MCF 10A (cell line): ENCODE results near the gene RNASE7. TPM values are rescaled to one million over a fixed set of nuclear protein-coding genes. Genes with fewer than 3 reads are reported as not detected.

Experiments used
- BruUV-seq: library from RNA; stranded (reverse); fragments of 400-500 nt; replicated peaks from 2 replicates; lab custom pipeline; 2021; lab: Mats Ljungman, UMichigan
- CTCF ChIA-PET: fragments of 300-600 bp; sonication (Branson Sonifier 250); formaldehyde crosslinking; extraction: SDS; loops from one replicate; lab custom pipeline; 2021; ENCODE audit warnings: antibody characterized with exemption, inconsistent platforms; lab: Yijun Ruan, JAX
- POLR2A ChIA-PET: fragments of 300-600, 350-650 bp; sonication (Branson Sonifier 250); formaldehyde crosslinking; extraction: SDS; loops from one replicate; lab custom pipeline; 2020; ENCODE audit warnings: antibody characterized with exemption, inconsistent platforms; lab: Yijun Ruan, JAX
- DNase-seq: peaks from one replicate; pipeline ENCODE4 v3.0.0-alpha.2; 2018; ENCODE audit not compliant: unreplicated experiment
- H3K27ac Mint-ChIP-seq: one replicate; pipeline ENCODE4 v1.8.0; 2022; ENCODE audit warnings: mild to moderate bottlenecking, low read depth, mixed read lengths; ENCODE audit not compliant: unreplicated experiment
- H3K27me3 Mint-ChIP-seq: one replicate; pipeline ENCODE4 v1.8.0; 2022; ENCODE audit warnings: mixed read lengths; ENCODE audit not compliant: insufficient read depth, unreplicated experiment
- H3K36me3 Mint-ChIP-seq: one replicate; pipeline ENCODE4 v1.8.0; 2022; ENCODE audit warnings: mild to moderate bottlenecking, moderate library complexity, mixed read lengths; ENCODE audit not compliant: insufficient read depth, unreplicated experiment
- H3K4me1 Mint-ChIP-seq: one replicate; pipeline ENCODE4 v1.8.0; 2022; ENCODE audit warnings: mixed read lengths; ENCODE audit not compliant: insufficient read depth, unreplicated experiment
- H3K4me3 Mint-ChIP-seq: one replicate; pipeline ENCODE4 v1.8.0; 2022; ENCODE audit warnings: mild to moderate bottlenecking, moderate library complexity, mixed read lengths; ENCODE audit not compliant: unreplicated experiment
- H3K9me3 Mint-ChIP-seq: one replicate; pipeline ENCODE4 v1.8.0; 2022; ENCODE audit warnings: mixed read lengths; ENCODE audit not compliant: unreplicated experiment
- CTCF ChIP-seq: fragments of 200-600 bp; IDR thresholded peaks from one replicate; pipeline ENCODE4 v1.8.0; 2022; ENCODE audit warnings: antibody characterized with exemption, mild to moderate bottlenecking; ENCODE audit not compliant: unreplicated experiment
- intact Hi-C: fragments of 100-400 bp; cut with micrococcal nuclease; formaldehyde crosslinking; loops from 2 replicates; pipeline ENCODE4 v1.14.1; 2022
- total RNA-seq: library from RNA; stranded (reverse); gene quantifications from 2 replicates; pipeline ENCODE4 v1.2.3, GENCODE V29; 2022

RNASE7 gene
- total RNA-seq, 1 experiment from 2014 or later: 10.9 TPM

- ChIA-PET CTCF (interaction anchor here (0.5 to 6.6 kb wide), 8 partner anchors 10 to 65 kb away, joined by 3 to 104 read pairs (median 8); no protein-coding TSS in a partner anchor), POLR2A (no interaction called here)
- no peak overlapping the region for H3K27ac Mint-ChIP-seq
- no peaks in the 10 kb centered on the region for H3K27me3 Mint-ChIP-seq
- no peaks in the 10 kb centered on the region for H3K36me3 Mint-ChIP-seq
- H3K4me1 Mint-ChIP-seq: peaks cover 6% of the 10 kb centered on the region
- no peak overlapping the region for H3K4me3 Mint-ChIP-seq
- DNase-seq: no peak
- no TSS peak for BruUV-seq
- TF ChIP-seq CTCF: no peak
- intact Hi-C loops: no loop called here
- no peaks in the 10 kb centered on the region for H3K9me3 Mint-ChIP-seq
Measured at GRCh38 chr14:21036751-21037150, 5.4 kb upstream of the RNASE7 start.

GRCh38 chr14:21037156-21037555, 5.0 kb upstream of the RNASE7 start:
- POLR2A ChIA-PET: interaction anchor here (0.7 kb wide), 1 partner anchor 23 kb away, joined by 3 read pairs; no protein-coding TSS in a partner anchor
- BruUV-seq: no TSS peak

GRCh38 chr14:21038441-21039422, 3.4 kb upstream of the RNASE7 start:
- Mint-ChIP-seq H3K27me3 (no peaks in the 10 kb centered on the region), H3K27ac (no peak overlapping the region), H3K9me3 (no peaks in the 10 kb centered on the region), H3K4me3 (no peak overlapping the region), H3K4me1 (peaks cover 25% of the 10 kb centered on the region), H3K36me3 (no peaks in the 10 kb centered on the region)
- intact Hi-C loops: no loop called here
- ChIA-PET POLR2A (interaction anchor here (0.6 kb wide), 1 partner anchor 52 kb away, joined by 3 read pairs; no protein-coding TSS in a partner anchor), CTCF (interaction anchor here (1.0 to 7.2 kb wide), 15 partner anchors 8 to 344 kb away, joined by 3 to 391 read pairs (median 28); partner anchors contain the start of genes ARHGEF40, SLC39A2 and TPPP2)
- BruUV-seq: no TSS peak
- TF ChIP-seq CTCF: no peak
- no peak for DNase-seq

More at GRCh38 chr14:21037156-21037555, 5.0 kb upstream of the RNASE7 start:
- Mint-ChIP-seq H3K27ac (no peak overlapping the region), H3K9me3 (no peaks in the 10 kb centered on the region), H3K4me3 (no peak overlapping the region), H3K36me3 (no peaks in the 10 kb centered on the region), H3K27me3 (no peaks in the 10 kb centered on the region), H3K4me1 (peaks cover 11% of the 10 kb centered on the region)
- intact Hi-C loops: no loop called here
- no peak for DNase-seq
- CTCF ChIA-PET: interaction anchor here (0.5 to 3.7 kb wide), 7 partner anchors 11 to 1077 kb away, joined by 3 to 21 read pairs (median 4); no protein-coding TSS in a partner anchor
- no peak for TF ChIP-seq CTCF
